ENCODE data around the gene SMAD7.
A peak's percentile ranks its signal among the peaks of the same experiment; 100 is the strongest.

SMAD7 gene

DNA sequence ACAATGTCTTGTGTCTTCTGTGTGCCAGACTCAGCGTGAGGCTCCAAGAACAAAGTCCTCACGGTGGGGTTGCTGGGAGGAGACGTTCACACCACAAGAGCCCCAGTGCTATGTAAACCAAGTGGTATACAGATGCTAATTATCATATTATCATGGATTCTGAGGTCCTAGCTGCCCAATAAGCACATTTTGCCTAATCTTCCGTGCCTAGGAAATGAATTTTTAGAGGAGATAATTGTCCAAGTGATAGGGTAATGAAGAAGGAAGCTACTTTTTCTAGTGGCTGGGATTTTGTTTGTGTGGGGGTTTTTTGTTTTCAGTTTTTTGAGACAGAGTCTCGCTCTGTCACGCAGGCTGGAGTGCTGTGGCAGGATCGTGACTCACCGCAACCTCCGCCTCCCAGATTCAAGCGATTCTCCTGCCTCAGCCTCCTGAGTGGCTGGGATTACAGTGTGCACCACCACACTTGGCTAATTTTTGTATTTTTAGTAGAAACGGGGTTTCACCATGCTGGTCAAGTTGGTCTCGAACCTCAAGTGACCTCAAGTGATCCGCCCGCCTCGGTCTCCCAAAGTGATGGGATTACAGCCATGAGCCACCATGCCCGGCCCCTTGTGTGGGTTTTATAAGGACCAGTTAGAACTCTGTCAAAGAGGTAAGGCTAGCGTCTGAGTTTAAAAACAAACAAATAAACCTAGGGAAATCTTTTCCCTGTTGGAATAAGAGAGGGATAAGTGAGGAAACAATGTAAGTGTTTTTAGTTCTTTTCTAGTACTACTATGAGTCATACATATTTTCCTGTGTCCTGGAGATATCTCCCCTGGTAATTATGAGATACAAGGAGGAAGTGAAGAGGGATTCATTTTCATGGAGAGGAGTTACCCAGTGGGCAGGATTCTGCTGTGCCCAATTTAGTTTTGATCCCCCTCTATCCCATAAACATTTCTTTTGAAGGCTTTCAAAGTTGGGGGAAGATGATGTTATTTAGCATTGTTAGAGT, 9.5 kb upstream of the SMAD7 start:
- DNase-seq (ENCODE audit: low read depth in 2 of 2), result no peak

DNA sequence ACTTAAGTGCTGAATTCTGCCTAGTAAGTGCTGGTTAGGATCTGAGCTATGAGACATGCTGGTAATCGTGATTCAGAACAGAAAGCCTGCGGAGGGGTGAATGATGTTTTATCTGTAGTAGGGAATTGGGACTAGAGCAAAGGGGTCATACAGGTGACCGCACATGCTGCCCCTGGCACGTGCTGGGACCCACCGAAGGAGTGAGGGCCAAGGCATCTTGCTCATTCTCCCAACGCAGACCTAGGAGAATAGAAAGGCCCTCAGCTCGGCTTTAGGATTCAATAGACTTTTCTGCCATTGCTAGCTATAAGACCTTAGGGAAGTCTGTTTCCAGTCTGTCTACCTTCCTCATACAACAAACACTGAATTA, 8.8 kb upstream of the SMAD7 start:
- DNase-seq (ENCODE audit: low read depth in 2 of 2), result no peak

DNA sequence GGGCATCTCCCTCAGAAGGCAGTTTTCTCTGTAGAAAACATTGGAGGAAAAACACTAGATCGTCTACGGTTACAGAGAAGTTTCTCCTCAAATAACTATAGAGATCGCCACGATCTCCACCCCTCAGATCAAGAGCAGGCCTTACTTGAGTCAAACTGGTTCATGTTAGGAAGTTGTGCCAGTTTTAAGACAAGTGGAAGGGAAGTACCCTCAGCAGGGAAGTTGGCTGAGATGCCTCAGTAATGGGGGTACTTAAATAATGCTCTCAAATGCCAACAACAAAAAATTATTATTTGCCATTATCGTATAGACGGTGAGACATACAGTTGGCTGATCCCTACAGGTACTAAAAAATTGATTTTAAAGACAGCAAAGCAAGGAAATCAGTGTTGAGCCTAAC, 8.2 kb upstream of the SMAD7 start:
- no peak for DNase-seq (ENCODE audit: low read depth in 2 of 2)

DNA sequence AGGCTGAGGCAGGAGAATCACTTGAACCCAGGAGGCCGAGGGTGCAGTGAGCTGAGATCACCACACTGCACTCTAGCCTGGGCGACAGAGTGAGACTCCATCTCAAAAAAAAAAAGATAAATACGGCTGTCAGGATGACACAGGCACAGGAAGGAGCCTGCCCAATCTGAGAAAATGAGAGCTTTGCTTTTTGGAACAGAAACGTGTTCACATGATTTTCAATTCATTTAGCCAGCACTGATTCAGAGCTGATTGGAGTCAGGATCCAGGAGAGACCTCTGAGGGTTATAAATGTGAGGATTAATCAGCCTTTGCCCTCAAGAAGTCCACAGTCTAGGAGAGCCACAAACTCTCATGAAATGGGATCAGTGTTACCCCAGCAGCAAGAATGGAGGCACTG, 6.9 kb upstream of the SMAD7 start:
- no peak for DNase-seq (ENCODE audit: low read depth in 2 of 2)

DNA sequence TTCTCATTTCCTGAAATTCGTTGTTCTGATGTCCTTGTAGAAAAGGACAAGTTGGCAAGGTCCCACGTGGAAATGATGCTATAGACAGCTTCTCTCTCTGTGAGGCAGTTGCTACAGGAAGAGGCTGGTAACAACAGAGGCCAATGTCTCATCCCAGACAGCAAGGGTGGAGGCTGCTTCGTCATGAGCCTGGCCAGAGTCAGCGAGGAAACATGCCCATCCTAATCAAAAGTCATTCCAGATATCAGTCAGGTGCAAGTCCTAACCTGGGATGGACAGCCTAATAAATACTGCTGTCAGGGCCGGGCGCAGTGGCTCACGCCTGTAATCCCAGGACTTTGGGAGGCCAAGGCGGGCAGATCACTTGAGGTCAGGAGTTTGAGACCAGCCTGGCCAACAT, 6.4 kb upstream of the SMAD7 start:
- no peak for DNase-seq (ENCODE audit: low read depth in 2 of 2)

DNA sequence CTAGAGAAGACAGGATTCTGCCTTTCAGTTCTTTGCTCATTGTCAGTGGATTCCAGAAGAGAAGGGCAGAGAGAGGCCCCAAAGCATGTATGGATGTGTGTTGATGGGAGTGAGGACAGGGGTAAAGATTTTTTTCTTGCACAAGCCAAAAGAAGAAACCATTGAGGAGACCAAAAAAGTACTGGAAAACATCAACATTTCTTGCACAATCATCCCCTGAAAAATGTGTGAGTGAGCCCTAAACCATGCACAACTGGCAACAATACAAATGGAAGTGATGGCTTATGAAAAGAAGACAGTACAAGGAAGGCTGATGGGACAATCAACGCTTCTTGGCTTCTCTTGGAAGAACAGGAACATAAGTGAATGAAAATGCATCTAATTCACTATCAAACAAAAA, 5.6 kb upstream of the SMAD7 start:
- no peak for DNase-seq (ENCODE audit: low read depth in 2 of 2)

DNA sequence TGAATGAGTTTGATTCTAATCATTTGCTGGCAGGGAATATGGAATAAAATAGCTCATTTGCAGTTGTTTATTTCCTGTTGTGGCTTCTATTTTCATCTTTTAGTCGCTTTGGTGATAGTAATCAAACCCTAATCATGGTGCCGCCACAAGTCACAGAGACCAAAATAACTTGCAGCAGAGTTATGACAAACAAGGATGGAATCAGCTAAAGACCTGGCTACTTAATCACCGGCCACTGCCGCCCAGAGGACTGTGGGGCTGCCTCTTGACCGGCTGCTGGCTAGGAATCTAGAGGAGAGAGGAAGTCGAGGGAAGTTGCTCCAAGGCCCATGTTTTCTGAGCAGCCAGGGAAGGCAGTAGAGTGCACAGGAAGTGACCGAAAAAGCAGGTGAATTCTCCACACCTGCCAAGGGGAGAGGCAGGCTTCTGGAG, 5.1 kb upstream of the SMAD7 start:
- DNase-seq (ENCODE audit: low read depth in 2 of 2), result no peak

DNA sequence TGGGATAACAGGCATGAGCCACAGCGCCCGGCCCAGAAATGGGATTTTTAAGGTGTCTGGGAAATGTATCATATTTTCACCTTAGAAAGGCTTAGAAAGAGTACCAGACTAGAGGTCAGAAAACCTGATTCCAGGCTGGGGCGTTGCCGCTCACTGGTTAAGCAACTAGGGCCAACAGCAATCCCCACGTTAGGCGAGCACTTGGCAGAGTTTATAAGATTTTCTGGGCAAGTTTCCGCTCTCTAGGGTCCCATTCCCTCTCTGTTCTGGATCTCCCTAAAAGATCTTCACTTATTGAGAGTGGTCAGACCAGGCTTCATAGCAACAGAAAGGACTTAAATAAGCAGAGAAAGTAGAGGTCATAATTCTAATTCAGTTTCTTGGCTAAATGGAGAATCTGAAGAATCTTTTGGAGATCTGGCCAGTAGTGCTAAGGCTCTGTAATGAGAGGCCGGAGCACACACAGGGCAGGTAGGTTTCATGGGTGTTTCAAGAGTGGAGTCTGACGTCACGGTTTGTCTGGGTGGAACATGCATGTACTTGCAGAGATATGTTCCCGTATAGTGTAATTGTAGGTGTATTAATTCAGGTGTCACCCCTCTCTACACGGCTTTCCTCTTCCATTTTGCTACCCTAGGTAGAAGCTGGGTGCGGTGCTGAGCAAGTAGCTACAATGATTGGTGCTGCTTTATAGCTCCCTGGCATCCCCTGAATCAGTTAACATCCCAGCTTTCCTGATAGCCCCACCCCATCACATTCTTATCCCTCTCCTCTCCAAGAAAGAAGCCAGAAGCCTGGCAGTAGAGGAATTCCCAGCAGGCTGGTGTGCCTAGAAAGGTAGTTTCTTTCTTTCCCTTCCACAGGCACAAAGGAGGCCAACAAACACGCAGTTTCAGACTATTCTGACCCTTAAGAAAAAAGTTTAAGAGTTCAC, 4.4 kb upstream of the SMAD7 start:
- DNase-seq (ENCODE audit: low read depth in 2 of 2), result no peak

DNA sequence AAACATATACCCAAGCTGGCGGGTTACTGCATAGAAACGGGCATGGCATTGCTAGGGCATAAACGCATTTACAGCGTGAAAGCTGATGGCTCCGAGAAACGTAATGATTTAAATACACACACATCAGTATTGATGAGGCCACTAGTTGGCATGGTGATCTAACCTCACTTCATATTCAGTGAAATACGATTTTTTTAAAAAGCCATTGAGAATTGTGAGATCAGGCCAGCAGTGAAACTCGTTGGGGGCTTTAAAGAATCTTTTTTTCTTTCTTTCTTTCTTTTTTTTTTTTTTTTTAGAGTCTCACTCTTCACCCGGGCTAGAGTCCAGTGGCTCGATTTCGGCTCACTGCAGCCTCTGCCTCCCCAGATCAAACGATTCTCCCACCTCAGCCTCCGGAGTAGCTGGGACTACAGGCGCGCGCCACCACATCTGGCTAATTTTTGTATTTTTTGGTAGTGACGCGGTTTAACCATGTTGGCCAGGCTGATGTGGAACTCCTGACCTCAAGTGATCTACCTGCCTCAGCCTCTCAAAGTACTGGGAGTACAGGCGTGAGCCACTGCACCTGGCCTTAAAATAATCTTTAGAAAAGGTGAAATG, 2.4 kb upstream of the SMAD7 start:
- no peak for DNase-seq (ENCODE audit: low read depth in 2 of 2)

DNA sequence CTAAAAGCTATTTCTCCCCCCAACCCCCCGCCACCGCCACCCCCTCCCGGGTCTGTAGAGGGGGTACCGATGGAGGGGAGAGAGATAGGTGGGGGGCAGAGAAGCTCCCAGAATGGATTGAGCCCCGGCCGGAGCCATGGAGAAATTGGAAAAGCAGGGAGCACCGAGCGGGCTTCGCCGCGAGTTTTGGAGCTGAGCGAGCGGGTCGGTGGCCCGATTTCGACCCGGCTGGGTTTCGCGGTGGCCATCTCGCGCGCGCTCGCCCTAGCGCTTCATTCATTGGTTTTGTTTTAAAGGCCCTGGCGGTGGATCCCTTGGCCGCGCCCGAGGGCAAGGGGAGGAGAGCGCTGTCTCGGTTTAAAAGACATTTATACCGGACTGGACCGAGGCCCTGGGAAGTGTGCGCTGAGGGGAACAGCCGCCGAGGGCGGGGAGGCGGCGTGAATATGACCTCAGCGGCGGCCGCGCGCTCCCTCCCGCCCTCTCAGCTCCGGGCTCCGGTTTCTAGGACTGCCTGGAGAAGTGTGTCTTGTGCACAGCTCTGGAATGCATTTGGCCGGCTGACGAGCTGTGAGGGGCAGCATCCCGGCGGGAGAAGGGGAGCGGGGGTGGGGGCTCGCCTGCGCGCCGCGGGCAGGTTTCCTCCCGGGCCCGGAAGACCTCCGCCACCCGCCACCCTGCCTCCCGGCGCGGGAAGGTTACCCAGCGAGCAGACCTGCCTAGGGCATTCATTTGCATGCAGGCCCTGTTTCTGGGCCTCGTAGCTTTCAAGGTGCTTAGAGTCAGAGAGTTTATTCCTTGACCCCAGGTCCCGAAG, 1.7 kb upstream of the SMAD7 start:
- no peak for DNase-seq (ENCODE audit: low read depth in 2 of 2)

DNA sequence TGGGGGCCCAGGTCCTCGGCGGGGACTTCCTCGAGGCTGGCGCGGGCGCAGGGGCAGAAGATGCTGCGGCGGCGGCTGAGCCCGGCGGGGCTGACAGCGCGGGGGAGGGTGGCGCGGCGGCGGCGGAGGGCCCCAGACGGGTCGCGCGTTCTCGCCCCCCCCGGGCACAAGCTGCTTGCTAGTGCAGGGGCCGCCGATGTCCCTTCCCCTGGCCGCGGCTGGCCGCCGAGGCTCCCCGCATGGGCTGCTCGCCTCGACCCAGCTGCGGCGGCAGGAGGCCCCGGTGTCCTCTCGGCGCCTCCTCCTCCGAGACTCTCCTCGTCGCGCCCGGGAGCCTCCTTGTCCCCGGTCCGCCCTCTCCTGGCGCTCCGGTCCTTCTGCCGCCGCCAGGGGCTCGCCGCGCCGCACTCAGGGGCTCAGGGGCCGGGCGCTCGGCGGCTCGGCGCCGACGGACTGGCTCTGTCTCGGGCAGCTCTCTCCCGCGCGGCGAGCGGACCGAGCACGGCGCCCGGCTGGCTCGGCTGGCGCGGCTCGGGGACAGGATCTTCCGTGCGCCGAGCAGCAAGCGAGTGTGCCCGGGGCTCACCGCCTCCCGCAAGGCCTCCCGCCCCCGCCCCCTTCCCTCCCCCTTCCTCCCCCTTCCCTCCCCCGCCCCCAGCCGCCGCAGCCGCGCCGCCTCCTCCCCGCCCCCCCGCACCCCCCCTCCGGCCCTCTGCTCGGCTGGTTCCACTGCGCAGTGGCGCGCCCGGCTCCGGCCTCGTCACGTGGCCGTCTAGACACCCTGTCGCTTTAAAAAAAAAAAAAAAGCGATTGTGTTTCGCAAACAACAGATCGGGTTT, 902 bp upstream of the SMAD7 start:
- peak; percentile 52 to 68 for DNase-seq (ENCODE audit: low read depth in 2 of 2)

DNA sequence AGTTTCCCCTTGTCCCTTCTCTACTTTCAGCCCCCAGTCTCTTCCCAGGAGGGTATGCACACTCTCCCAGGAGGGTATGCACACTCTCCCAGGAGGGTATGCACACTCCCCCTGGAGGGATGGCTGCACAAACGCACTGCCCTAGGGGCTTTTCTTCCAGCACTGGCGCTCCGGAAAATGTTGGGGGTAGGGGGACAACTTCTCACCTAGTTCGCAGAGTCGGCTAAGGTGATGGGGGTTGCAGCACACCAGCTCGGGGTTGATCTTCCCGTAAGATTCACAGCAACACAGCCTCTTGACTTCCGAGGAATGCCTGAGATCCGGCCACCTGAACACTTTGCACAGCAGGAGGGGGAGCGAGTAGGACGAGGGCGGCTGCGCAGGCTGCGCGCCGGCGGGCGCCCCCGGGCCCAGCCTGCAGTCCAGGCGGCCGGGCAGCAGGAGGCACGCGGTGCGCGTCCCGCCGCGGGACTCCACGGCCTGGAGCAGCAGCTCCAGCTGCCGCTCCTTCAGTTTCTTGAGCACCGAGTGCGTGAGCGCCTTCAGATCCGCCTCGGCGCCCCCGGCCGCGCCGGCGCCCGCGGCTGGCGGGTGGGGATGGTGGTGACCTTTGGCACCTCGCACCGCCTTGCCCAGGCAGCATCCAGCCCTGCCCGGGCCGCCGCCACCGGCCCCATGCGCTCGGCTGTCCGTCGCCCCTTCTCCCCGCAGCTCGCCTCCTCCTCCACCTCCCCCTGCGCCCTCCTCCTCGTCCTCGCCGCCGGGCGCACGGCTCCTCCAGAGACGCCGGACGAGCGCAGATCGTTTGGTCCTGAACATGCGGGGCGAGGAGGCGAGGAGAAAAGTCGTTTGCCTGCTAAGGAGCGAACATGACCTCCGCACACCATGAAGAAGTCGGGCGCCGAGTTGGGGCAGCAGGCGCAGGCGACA, 894 bp downstream of the SMAD7 start:
- no peak for DNase-seq (ENCODE audit: low read depth in 2 of 2)

DNA sequence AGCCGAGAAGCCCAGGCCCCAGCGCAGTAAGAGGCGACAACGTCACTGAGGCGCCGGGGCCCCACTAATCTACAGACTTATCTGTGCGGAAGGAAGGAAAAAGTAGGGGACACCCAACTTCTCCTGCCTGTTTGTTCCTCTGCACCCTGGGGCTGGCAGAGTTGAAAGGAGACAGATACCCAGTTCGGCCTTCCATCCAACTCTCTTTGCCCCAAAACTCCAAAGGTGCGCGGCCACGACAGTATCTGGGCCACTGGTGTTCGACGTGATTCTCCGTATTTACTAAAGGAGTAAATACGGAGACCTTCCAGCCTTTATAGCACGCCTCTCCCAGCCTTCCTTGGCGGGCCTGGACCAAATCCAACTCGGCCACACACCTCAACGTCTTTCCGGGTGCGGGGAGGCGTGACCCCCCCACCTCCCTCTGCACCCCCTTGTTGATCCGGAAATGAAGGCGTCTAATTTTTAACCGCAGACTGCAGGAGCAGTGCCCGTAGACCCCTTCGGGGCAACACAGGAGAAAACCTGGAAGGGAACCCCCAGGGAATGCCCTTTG, 1.6 kb downstream of the SMAD7 start:
- DNase-seq (ENCODE audit: low read depth in 2 of 2), result no peak

DNA sequence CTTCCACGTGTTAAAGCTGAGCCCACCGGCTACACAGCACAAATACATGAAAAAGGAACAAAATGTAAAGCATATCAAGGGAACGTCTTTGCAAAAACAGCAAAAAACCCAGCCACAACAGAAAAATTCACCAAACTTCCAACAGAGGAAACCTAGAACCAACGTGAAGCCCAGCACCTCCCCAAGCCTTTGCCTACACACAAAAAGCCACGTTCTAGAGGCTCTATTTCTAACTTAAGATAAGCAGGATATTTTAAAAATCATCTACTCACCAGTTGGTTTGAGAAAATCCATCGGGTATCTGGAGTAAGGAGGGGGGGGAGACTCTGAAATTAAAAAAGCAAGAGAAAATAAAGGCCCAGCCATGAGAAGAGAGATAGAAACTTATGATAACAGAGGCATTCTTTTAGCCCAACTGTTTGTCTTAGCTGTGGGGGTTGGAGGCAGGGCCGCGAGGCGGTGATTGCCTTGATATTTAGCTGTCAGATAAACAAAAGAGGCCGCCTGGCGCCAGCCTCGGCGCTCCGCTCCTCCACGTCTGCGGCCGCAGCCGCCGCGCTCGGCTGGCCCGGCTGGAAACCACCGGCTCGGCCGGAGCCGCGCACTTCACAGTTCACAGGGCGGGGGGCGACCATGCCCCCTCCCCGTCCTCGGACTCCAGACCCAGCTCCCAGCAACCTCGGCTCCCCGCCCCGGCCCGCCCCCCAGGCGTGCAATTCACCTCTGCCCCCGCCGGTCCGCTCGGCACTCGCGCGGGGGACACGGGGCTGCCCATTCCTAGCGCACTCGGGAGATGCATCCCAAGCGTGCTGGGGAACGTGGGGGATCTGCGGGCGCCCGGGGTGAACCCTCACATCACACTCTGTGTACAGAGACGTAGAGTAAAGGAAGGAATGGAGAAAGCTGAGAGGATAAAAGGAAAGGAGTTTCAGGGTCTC, 2.4 kb downstream of the SMAD7 start:
- no peak for DNase-seq (ENCODE audit: low read depth in 2 of 2)

DNA sequence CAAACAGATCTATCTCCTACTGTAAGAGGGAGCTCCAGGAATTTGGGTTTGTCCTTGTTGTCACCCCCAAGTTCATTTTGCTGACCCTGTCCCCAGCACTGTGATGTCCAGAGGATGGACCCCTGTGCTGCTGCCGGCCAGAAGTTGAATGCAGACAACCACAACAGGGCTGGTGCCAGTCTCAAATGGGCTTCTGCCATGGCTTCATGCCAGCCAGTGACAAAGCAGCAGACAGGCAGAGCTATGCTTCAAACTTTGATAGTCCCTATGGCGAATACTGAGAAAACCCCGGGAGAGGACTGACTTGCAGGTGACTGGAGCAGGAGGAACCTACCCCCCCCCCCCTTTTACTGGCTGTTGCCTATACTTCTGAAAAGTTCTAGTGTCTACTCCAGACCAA, 3.2 kb downstream of the SMAD7 start:
- no peak for DNase-seq (ENCODE audit: low read depth in 2 of 2)

DNA sequence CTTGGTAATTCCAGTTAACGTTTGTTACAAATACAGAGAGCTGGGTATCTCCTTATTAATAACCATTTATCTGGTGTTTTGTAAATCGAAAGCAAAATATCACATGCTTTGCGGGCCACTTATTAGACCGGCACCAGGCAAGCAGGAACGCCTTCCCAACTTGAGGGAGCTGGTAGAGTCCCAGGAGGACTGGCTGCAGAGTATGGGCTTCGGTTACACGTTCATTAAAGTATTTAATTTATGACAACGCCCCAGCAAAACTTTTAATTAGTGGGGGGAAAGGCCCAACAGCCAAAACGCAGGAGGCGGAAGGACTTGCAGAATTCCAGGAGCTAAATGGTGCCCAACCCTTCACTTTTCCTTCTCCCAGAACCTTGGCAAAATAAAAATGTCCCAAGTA, 3.7 kb downstream of the SMAD7 start:
- DNase-seq (ENCODE audit: low read depth in 2 of 2), result no peak

DNA sequence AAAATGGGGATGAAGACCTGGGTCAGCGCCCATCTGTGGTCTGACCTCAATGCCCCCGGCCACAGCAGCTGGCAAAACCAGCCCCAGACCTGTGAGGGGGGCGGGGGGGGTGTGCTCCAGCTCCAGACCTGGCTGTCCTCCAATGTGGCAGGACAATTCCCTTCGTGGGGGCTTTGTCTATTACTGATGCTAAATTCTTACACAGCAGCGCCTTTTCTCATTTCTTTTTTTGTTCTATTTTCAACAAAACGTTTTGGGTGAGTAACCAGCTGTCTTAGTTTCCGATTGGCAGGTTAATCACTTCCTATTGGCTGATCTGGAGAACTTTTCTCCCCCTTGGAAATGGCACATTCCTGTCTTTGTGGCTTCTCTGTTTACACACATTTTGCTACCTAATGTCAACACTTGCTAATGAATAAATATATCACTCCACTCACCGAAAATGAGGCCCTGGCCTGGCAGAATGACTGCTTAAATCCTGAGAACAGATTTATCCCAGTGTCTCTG, 4.4 kb downstream of the SMAD7 start:
- DNase-seq (ENCODE audit: low read depth in 2 of 2), result no peak

DNA sequence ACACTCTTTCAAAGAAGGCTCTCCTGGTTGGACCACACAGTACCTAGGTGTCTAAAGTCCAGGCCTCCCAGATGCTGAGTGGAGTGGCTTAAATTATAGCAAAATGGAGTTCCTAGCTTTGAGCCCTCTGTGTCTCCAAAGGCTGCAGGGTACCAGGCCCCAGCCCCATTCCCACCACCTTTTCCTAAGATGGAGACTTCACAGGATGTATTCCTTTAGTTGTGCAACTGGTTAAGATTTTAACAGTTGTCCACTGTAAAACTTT, 4.9 kb downstream of the SMAD7 start:
- no peak for DNase-seq (ENCODE audit: low read depth in 2 of 2)

All from activated CD8-positive, alpha-beta memory T cell treated with anti-CD3 and anti-CD28 coated beads for 4 hours (primary cell).